Measurements from ENCODE around the gene CHTF18. TPM values are rescaled to one million over a fixed set of nuclear protein-coding genes. Genes with fewer than 3 reads are reported as not detected.

Gene CHTF18
- total RNA-seq, 2 experiments from 2014 or later, result 30.7 to 31.1 TPM

- DNase-seq (peak in 1 of 14 experiments; percentile 4), ATAC-seq (ENCODE audit: poor library complexity) (no peak)
- H3K27ac Mint-ChIP-seq, result no peak overlapping the region
- H3K27me3 Mint-ChIP-seq, result no peaks in the 10 kb centered on the region
- ChIA-PET POLR2A (no interaction called here), CTCF (no interaction called here)
- Histone ChIP-seq H3K4me1 (ENCODE audit: insufficient read depth, low read length) (no peaks in the 10 kb centered on the region), H3K9me3 (ENCODE audit: control insufficient read depth in 1 of 2, insufficient read depth in 1 of 2, low read length in 2 of 2) (peaks cover under 1 to 12% of the 10 kb centered on the region in 2 experiments), H3K36me3 (ENCODE audit: insufficient read depth, low read length) (no peaks in the 10 kb centered on the region), H3K27me3 (ENCODE audit: control insufficient read depth in 1 of 2, insufficient read depth in 2 of 2, low read length in 2 of 2) (peaks cover 0 to 4% of the 10 kb centered on the region in 2 experiments), H3K4me3 (ENCODE audit: low read length) (no peak overlapping the region), H3K27ac (ENCODE audit: low read depth in 1 of 2, low read length in 2 of 2) (no peak overlapping the region)
- TF ChIP-seq CTCF (IDR thresholded peaks at IDR 0.05), result no peak
- H3K9me3 Mint-ChIP-seq, result no peaks in the 10 kb centered on the region
- intact Hi-C loops (cut with DNase I, micrococcal nuclease), result no loop called here
- H3K36me3 Mint-ChIP-seq (ENCODE audit: low read depth), result no peaks in the 10 kb centered on the region
- no peaks in the 10 kb centered on the region for H3K4me1 Mint-ChIP-seq (ENCODE audit: low read depth)
- H3K4me3 Mint-ChIP-seq, result no peak overlapping the region
Measured at GRCh38 chr16:842061-842476, 53.6 kb downstream of the CHTF18 start.

- Histone ChIP-seq H3K27ac (ENCODE audit: low read depth in 1 of 2, low read length in 2 of 2) (no peak overlapping the region), H3K9me3 (ENCODE audit: control insufficient read depth in 1 of 2, insufficient read depth in 1 of 2, low read length in 2 of 2) (peaks cover 0 to 6% of the 10 kb centered on the region in 2 experiments), H3K4me1 (ENCODE audit: insufficient read depth, low read length) (no peaks in the 10 kb centered on the region), H3K27me3 (ENCODE audit: control insufficient read depth in 1 of 2, insufficient read depth in 2 of 2, low read length in 2 of 2) (peaks cover 0 to 4% of the 10 kb centered on the region in 2 experiments), H3K36me3 (ENCODE audit: insufficient read depth, low read length) (no peaks in the 10 kb centered on the region), H3K4me3 (ENCODE audit: low read length) (no peak overlapping the region)
- CTCF ChIA-PET, result no interaction called here
- DNase-seq (no peak), ATAC-seq (ENCODE audit: poor library complexity) (no peak)
- TF ChIP-seq CTCF (IDR thresholded peaks at IDR 0.05), result no peak
- Mint-ChIP-seq H3K27ac (no peak overlapping the region), H3K36me3 (ENCODE audit: low read depth) (no peaks in the 10 kb centered on the region), H3K4me3 (no peak overlapping the region), H3K9me3 (no peaks in the 10 kb centered on the region), H3K4me1 (ENCODE audit: low read depth) (no peaks in the 10 kb centered on the region), H3K27me3 (no peaks in the 10 kb centered on the region)
- intact Hi-C loops (cut with DNase I, micrococcal nuclease), result no loop called here
- POLR2A ChIA-PET, result no interaction called here
Measured at GRCh38 chr16:842711-843560, 54.5 kb downstream of the CHTF18 start.

- no peak for TF ChIP-seq CTCF (IDR thresholded peaks at IDR 0.05)
- ChIA-PET CTCF (no interaction called here), POLR2A (no interaction called here)
- Mint-ChIP-seq H3K27ac (no peak overlapping the region), H3K27me3 (no peaks in the 10 kb centered on the region), H3K9me3 (no peaks in the 10 kb centered on the region), H3K4me1 (ENCODE audit: low read depth) (no peaks in the 10 kb centered on the region), H3K4me3 (no peak overlapping the region), H3K36me3 (ENCODE audit: low read depth) (no peaks in the 10 kb centered on the region)
- Histone ChIP-seq H3K4me1 (ENCODE audit: insufficient read depth, low read length) (no peaks in the 10 kb centered on the region), H3K9me3 (ENCODE audit: control insufficient read depth in 1 of 2, insufficient read depth in 1 of 2, low read length in 2 of 2) (peaks cover 0 to 7% of the 10 kb centered on the region in 2 experiments), H3K27ac (ENCODE audit: low read depth in 1 of 2, low read length in 2 of 2) (no peak overlapping the region), H3K36me3 (ENCODE audit: insufficient read depth, low read length) (no peaks in the 10 kb centered on the region), H3K27me3 (ENCODE audit: control insufficient read depth in 1 of 2, insufficient read depth in 2 of 2, low read length in 2 of 2) (peaks cover 0 to 4% of the 10 kb centered on the region in 2 experiments), H3K4me3 (ENCODE audit: low read length) (no peak overlapping the region)
- intact Hi-C loops (cut with DNase I, micrococcal nuclease), result no loop called here
- no peak for ATAC-seq (ENCODE audit: poor library complexity)
- no peak for DNase-seq
Measured at GRCh38 chr16:843771-844170, 55.4 kb downstream of the CHTF18 start.

Data from CD4-positive, alpha-beta T cell (primary cell).